ENCODE data around the gene TRUB2. TPM values are rescaled to one million over a fixed set of nuclear protein-coding genes. Genes with fewer than 3 reads are reported as not detected.

The TRUB2 gene
- total and polyA plus RNA-seq, 12 donors, result 15.0 to 68.2 (median 33.7) TPM

DNA sequence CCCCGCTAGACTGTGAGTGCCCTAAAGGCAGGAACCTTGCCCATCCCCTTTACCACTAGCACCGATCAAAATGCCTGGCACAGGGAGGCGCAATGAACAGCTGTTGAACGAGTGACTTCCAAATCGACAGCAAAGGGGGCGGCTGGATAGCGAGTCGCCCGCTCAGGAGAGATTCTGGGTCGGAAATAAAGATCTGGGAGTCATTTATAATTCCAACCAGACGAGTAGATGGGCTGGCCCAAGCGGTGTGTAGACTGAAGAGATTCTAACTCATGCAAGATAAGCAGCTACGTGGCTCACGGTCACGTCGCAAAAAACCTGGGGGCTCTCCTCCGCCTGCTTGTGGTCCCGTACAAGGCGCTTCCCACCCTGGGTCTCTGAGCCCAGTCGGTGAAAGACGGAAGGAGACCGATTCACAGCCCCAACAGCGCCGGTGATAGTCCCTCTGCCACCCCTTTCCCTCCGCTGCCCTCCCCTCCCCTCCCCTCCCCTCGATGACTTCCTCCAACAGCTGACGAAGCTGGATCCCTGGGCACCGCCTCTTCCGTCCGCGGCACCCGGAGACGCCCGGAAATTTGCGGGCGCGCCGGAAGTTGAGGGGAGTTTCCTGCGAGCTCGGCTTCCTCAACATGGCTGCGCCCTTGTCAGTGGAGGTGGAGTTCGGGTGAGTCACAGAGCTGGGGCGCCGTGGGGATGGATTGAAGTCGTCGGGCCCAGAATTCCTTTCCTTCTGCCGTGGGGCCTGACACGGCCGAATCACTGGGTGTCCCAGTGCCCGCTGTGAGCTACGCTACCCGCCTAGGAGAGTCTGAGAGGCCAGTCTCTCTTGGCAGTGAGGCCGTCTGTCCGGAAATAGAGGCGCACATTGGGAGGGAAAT, 48.7 kb upstream of the TRUB2 start, which contains the start of gene URM1:
Gene URM1 (plus strand): TSS at position 623 of the 878 bp plus-strand sequence. CDS start 7 bp downstream, at position 630.
- H3K4me1 ChIP-seq (replicated peaks in 1 of 2), result peaks cover 14 to 28% of the 10 kb centered on the region in 2 donors
- H3K27me3 ChIP-seq, result no peaks in the 10 kb centered on the region
- peak within 1 kb of the TSS; percentile 72 to 98 (median 86) for H3K27ac ChIP-seq
- TF ChIP-seq POLR2A (IDR thresholded peaks at IDR 0.05), result peak; percentile 80 to 87
- TF ChIP-seq, protein P1, sequence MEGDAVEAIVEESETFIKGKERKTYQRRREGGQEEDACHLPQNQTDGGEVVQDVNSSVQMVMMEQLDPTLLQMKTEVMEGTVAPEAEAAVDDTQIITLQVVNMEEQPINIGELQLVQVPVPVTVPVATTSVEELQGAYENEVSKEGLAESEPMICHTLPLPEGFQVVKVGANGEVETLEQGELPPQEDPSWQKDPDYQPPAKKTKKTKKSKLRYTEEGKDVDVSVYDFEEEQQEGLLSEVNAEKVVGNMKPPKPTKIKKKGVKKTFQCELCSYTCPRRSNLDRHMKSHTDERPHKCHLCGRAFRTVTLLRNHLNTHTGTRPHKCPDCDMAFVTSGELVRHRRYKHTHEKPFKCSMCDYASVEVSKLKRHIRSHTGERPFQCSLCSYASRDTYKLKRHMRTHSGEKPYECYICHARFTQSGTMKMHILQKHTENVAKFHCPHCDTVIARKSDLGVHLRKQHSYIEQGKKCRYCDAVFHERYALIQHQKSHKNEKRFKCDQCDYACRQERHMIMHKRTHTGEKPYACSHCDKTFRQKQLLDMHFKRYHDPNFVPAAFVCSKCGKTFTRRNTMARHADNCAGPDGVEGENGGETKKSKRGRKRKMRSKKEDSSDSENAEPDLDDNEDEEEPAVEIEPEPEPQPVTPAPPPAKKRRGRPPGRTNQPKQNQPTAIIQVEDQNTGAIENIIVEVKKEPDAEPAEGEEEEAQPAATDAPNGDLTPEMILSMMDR (IDR thresholded peaks at IDR 0.05), result no peak
- no peaks in the 10 kb centered on the region for H3K36me3 ChIP-seq (replicated peaks in 1 of 2)
- H3K9me3 ChIP-seq (replicated peaks in 1 of 3), result no peaks in the 10 kb centered on the region
- peak; percentile 95 to 97 (median 96) for DNase-seq
- intact Hi-C loops (cut with DNase I), result no loop called here
- WGBS, 4 donors, result 0 to 1% (median 0%) methylated on average over 28 to 55 of the region's 55 CpGs
- H3K4me3 ChIP-seq, result peak within 1 kb of the TSS; percentile 16 to 99 (median 89)

DNA sequence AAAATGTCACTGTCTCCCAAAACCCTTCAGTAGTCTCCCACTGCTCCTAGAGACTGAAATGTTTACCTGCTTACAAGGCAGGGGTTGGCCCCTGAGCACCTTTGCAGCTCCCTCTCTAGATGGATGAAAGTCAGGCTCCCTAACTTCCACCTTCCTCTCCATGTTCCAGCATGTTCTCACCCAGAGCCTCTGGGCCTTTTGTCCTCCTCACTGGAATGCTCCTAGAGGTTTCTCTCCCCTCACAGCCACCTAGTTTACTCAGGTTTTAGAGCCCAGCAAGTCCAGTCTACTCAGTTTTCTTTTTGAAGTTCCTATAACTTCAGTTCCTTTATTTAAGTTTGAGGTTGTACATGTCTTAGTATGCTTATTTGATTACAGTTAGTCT, 48.1 kb upstream of the TRUB2 start:
- no peaks in the 10 kb centered on the region for H3K27me3 ChIP-seq
- H3K9me3 ChIP-seq (replicated peaks in 1 of 3), result no peaks in the 10 kb centered on the region
- DNase-seq, result no peak
- peak overlapping the region; percentile 72 to 98 (median 86) for H3K27ac ChIP-seq
- TF ChIP-seq POLR2A (IDR thresholded peaks at IDR 0.05), result no peak
- TF ChIP-seq, protein P1 (IDR thresholded peaks at IDR 0.05), result no peak
- peaks cover 14 to 26% of the 10 kb centered on the region in 2 donors for H3K4me1 ChIP-seq (replicated peaks in 1 of 2)
- peak overlapping the region in 3 of 4 donors; percentile 40 to 93 (median 85) for H3K4me3 ChIP-seq
- intact Hi-C loops (cut with DNase I), result no loop called here
- H3K36me3 ChIP-seq (replicated peaks in 1 of 2), result no peaks in the 10 kb centered on the region

GRCh38 chr9:128369024-128369706, 46.9 kb upstream of the TRUB2 start:
- 78 to 88% (median 87%) methylated on average over 9 of the region's 9 CpGs for WGBS, 4 donors
- Histone ChIP-seq H3K4me1 (replicated peaks in 1 of 2) (peaks cover 14 to 36% of the 10 kb centered on the region in 2 donors), H3K9me3 (replicated peaks in 1 of 3) (no peaks in the 10 kb centered on the region), H3K4me3 (no peak overlapping the region), H3K27me3 (no peaks in the 10 kb centered on the region), H3K36me3 (replicated peaks in 1 of 2) (no peaks in the 10 kb centered on the region), H3K27ac (no peak overlapping the region)
- DNase-seq, result no peak
- TF ChIP-seq, protein P1 (IDR thresholded peaks at IDR 0.05), result no peak
- no peak for TF ChIP-seq POLR2A (IDR thresholded peaks at IDR 0.05)
- intact Hi-C loops (cut with DNase I), result no loop called here

DNA sequence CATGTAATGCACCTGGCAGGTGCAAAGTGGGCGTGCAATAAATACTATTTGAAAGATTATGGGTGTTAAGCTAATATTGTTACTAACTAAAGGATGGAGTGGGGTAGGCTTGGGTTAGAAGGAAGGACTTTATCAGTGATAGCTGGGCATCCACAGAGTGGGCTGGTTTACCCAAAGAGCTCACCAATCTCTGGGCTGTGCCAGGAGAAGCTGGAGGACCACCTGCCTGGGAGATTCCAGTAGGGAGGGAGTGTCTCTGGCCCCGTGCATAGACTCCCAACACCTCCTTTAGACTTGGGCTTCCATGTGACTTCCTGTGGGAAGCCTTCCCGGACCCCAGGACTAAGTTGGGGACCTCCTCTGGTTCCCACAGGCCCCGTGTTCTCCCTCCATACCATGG, 43.3 kb upstream of the TRUB2 start:
- H3K4me3 ChIP-seq, result no peak overlapping the region
- no peaks in the 10 kb centered on the region for H3K27me3 ChIP-seq
- H3K4me1 ChIP-seq (replicated peaks in 1 of 2), result peaks cover 10 to 28% of the 10 kb centered on the region in 2 donors
- DNase-seq, result no peak
- WGBS, 4 donors, result 71 to 87% (median 79%) methylated on average over 2 to 4 of the region's 4 CpGs
- no peak overlapping the region for H3K27ac ChIP-seq
- intact Hi-C loops (cut with DNase I), result no loop called here
- TF ChIP-seq, protein P1 (IDR thresholded peaks at IDR 0.05), result no peak
- TF ChIP-seq POLR2A (IDR thresholded peaks at IDR 0.05), result no peak
- H3K9me3 ChIP-seq (replicated peaks in 1 of 3), result no peaks in the 10 kb centered on the region
- no peaks in the 10 kb centered on the region for H3K36me3 ChIP-seq (replicated peaks in 1 of 2)

All from adrenal gland (tissue), 12 donors.